Panc1 (cell line): ENCODE data around the gene LRIG3. TPM values are rescaled to one million over a fixed set of nuclear protein-coding genes. Genes with fewer than 3 reads are reported as not detected.

Experiments
- ATAC-seq: fragments of 200-7000 bp; cut with Tn5 transposase; 2 replicates; pipeline ENCODE4 v1.9.1; 2020; ENCODE audit warnings: mild to moderate bottlenecking, moderate library complexity
- BruUV-seq: library from RNA; stranded (reverse); fragments of 400-500 nt; replicated peaks from 2 replicates; lab custom pipeline; 2021; lab: Mats Ljungman, UMichigan
- CTCF ChIA-PET: fragments of 300-600 bp; sonication (Branson Sonifier 250); formaldehyde crosslinking; loops from one replicate; lab custom pipeline; 2022; ENCODE audit warnings: antibody characterized with exemption; lab: Charles Lee
- POLR2A ChIA-PET: fragments of 300-600 bp; sonication (Branson Sonifier 250); formaldehyde crosslinking; loops from one replicate; lab custom pipeline; 2022; ENCODE audit warnings: antibody characterized with exemption; lab: Charles Lee
- DNase-seq: peaks from one replicate; pipeline ENCODE4 v3.0.0-alpha.2; 2010; ENCODE audit warnings: low read depth, low spot score
- H3K27ac ChIP-seq: 2 replicates; pipeline ENCODE4 v1.5.1; 2011; ENCODE audit warnings: mild to moderate bottlenecking, low read length, inconsistent platforms
- H3K27me3 ChIP-seq: fragments of 200-500 bp; sonication (Bioruptor generic); 2 replicates; pipeline ENCODE4 v1.6.0; 2014; ENCODE audit warnings: low read length, inconsistent platforms; ENCODE audit not compliant: control insufficient read depth, insufficient read depth
- H3K36me3 ChIP-seq: fragments of 200-500 bp; sonication (Bioruptor generic); 2 replicates; pipeline ENCODE4 v1.5.1; 2014; ENCODE audit warnings: inconsistent platforms, mild to moderate bottlenecking, low read length, moderate library complexity; ENCODE audit not compliant: control insufficient read depth, insufficient read depth
- H3K4me1 ChIP-seq: 2 replicates; pipeline ENCODE4 v1.5.1; 2011; ENCODE audit warnings: inconsistent platforms, mild to moderate bottlenecking, low read length, moderate library complexity; ENCODE audit not compliant: control insufficient read depth, insufficient read depth
- H3K4me3 ChIP-seq, 2 experiments: 2 replicates each; pipeline ENCODE4 v1.5.1; 2011 to 2012; ENCODE audit warnings: low read depth in 2 of 2, low read length in 2 of 2, mild to moderate bottlenecking in 2 of 2, inconsistent platforms in 1 of 2, moderate library complexity in 1 of 2
- H3K9me3 ChIP-seq: fragments of 200-500 bp; sonication (Bioruptor generic); 2 replicates; pipeline ENCODE4 v1.5.1; 2014; ENCODE audit warnings: low read depth, mild to moderate bottlenecking, inconsistent platforms, low read length, moderate library complexity; ENCODE audit not compliant: control insufficient read depth, insufficient read depth
- POLR2AphosphoS5 ChIP-seq: IDR thresholded peaks from 2 replicates; pipeline ENCODE4 v1.6.1; 2012; ENCODE audit warnings: mild to moderate bottlenecking, low read depth, low read length, moderate library complexity
- SIN3A ChIP-seq: IDR thresholded peaks from 2 replicates; pipeline ENCODE4 v1.6.1; 2012; ENCODE audit warnings: low read depth, mild to moderate bottlenecking, low read length, moderate library complexity, borderline replicate concordance; ENCODE audit not compliant: insufficient read depth
- TCF7L2 ChIP-seq: IDR thresholded peaks from 2 replicates; pipeline ENCODE4 v1.6.1; 2011; ENCODE audit warnings: mild to moderate bottlenecking, low read depth, low read length, inconsistent platforms
- in situ Hi-C: cut with HindIII; loops from 2 replicates; pipeline ENCODE4 v1.10.0; 2016; ENCODE audit warnings: low sequenced_read_pairs, low pct_unique_long_range_greater_than_20kb
- intact Hi-C: fragments of 100-400 bp; cut with micrococcal nuclease; formaldehyde crosslinking; loops from one replicate; pipeline ENCODE4 v1.10.0; 2022; ENCODE audit not compliant: unreplicated experiment
- total RNA-seq: library from RNA; stranded (reverse); gene quantifications from one replicate; pipeline ENCODE4 v1.2.1, GENCODE V29; 2021; ENCODE audit not compliant: unreplicated experiment
- TF ChIP-seq, protein P1 (sequence below): fragments of 450-650 bp; IDR thresholded peaks from 2 replicates; pipeline ENCODE4 v1.5.1; 2017; ENCODE audit warnings: mild to moderate bottlenecking
- TF ChIP-seq, protein P2 (sequence below), 2 experiments: IDR thresholded peaks; 2 replicates each; pipeline ENCODE4 v1.6.1; 2011 to 2012; ENCODE audit warnings: low read depth in 2 of 2, control low read depth in 1 of 2, low read length in 1 of 2, mild to moderate bottlenecking in 1 of 2, moderate library complexity in 1 of 2; ENCODE audit not compliant: insufficient read depth in 1 of 2

Gene LRIG3
- total RNA-seq, 1 experiment from 2014 or later: 12.1 TPM

DNA sequence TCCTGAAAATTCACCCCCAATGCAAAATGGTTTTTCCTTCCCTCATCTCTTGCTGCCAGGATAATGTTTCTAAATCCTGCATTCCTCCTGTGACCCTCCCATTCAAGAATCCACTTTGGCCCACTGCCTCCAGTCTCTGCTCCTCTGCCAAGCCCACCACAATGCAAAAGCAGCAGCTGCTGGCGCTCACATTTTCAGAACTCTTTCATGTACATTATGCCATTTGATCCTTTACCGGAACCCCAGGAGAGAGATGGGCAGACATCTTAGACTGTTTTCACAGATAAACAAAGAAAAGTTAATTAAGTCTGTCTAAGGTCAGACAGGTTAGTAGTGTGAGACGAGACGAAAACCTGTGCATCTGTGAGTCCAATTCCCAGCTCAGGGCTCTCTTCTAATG lies 12.9 kb downstream of the LRIG3 start:
- intact Hi-C loops (no loop called here), in situ Hi-C loops (no loop called here)
- POLR2A ChIA-PET: no interaction called here
- no peak overlapping the region for H3K4me3 ChIP-seq
- no peaks in the 10 kb centered on the region for H3K4me1 ChIP-seq
- ATAC-seq (no peak), DNase-seq (no peak)
- TF ChIP-seq SIN3A: no peak
- TF ChIP-seq POLR2AphosphoS5: no peak
- no peak for TF ChIP-seq TCF7L2
- TF ChIP-seq, protein P1, sequence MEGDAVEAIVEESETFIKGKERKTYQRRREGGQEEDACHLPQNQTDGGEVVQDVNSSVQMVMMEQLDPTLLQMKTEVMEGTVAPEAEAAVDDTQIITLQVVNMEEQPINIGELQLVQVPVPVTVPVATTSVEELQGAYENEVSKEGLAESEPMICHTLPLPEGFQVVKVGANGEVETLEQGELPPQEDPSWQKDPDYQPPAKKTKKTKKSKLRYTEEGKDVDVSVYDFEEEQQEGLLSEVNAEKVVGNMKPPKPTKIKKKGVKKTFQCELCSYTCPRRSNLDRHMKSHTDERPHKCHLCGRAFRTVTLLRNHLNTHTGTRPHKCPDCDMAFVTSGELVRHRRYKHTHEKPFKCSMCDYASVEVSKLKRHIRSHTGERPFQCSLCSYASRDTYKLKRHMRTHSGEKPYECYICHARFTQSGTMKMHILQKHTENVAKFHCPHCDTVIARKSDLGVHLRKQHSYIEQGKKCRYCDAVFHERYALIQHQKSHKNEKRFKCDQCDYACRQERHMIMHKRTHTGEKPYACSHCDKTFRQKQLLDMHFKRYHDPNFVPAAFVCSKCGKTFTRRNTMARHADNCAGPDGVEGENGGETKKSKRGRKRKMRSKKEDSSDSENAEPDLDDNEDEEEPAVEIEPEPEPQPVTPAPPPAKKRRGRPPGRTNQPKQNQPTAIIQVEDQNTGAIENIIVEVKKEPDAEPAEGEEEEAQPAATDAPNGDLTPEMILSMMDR: no peak
- TF ChIP-seq, protein P2, sequence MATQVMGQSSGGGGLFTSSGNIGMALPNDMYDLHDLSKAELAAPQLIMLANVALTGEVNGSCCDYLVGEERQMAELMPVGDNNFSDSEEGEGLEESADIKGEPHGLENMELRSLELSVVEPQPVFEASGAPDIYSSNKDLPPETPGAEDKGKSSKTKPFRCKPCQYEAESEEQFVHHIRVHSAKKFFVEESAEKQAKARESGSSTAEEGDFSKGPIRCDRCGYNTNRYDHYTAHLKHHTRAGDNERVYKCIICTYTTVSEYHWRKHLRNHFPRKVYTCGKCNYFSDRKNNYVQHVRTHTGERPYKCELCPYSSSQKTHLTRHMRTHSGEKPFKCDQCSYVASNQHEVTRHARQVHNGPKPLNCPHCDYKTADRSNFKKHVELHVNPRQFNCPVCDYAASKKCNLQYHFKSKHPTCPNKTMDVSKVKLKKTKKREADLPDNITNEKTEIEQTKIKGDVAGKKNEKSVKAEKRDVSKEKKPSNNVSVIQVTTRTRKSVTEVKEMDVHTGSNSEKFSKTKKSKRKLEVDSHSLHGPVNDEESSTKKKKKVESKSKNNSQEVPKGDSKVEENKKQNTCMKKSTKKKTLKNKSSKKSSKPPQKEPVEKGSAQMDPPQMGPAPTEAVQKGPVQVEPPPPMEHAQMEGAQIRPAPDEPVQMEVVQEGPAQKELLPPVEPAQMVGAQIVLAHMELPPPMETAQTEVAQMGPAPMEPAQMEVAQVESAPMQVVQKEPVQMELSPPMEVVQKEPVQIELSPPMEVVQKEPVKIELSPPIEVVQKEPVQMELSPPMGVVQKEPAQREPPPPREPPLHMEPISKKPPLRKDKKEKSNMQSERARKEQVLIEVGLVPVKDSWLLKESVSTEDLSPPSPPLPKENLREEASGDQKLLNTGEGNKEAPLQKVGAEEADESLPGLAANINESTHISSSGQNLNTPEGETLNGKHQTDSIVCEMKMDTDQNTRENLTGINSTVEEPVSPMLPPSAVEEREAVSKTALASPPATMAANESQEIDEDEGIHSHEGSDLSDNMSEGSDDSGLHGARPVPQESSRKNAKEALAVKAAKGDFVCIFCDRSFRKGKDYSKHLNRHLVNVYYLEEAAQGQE (IDR thresholded peaks at IDR 0.05; ENCODE audit: insufficient read depth in 1 of 2, low read depth in 2 of 2, low read length in 1 of 2): no peak
- BruUV-seq: no TSS peak
- no peaks in the 10 kb centered on the region; the same call in 1 of the 2 replicates for H3K36me3 ChIP-seq
- no peaks in the 10 kb centered on the region for H3K9me3 ChIP-seq
- CTCF ChIA-PET: no interaction called here
- no peaks in the 10 kb centered on the region for H3K27me3 ChIP-seq
- no peak overlapping the region for H3K27ac ChIP-seq

- H3K27me3 ChIP-seq: no peaks in the 10 kb centered on the region
- TF ChIP-seq, protein P2 (IDR thresholded peaks at IDR 0.05; ENCODE audit: insufficient read depth in 1 of 2, low read depth in 2 of 2, low read length in 1 of 2): no peak
- TF ChIP-seq, protein P1: no peak
- no peak for TF ChIP-seq TCF7L2
- TF ChIP-seq POLR2AphosphoS5: no peak
- no peak for TF ChIP-seq SIN3A
- in situ Hi-C loops: no loop called here
- intact Hi-C loops: no loop called here
- H3K27ac ChIP-seq: no peak overlapping the region
- no TSS peak for BruUV-seq
- CTCF ChIA-PET: no interaction called here
- no peak for DNase-seq
- POLR2A ChIA-PET: no interaction called here
- ATAC-seq: no peak
- H3K4me1 ChIP-seq: no peaks in the 10 kb centered on the region
- H3K4me3 ChIP-seq: no peak overlapping the region
- no peaks in the 10 kb centered on the region for H3K9me3 ChIP-seq
- H3K36me3 ChIP-seq: no peaks in the 10 kb centered on the region; the same call in 1 of the 2 replicates
Measured at GRCh38 chr12:58906917-58907316, 13.4 kb downstream of the LRIG3 start.
